ENCODE measurements around the gene TARBP1.

- no peak for TF ChIP-seq CTCF (conservative IDR thresholded peaks at IDR 0.05)
- no peak for TF ChIP-seq ZFX (IDR thresholded peaks at IDR 0.05)
These were observed 130.0 kb downstream of the TARBP1 start for GRCh38 chr1:234348964-234349363.
